CD4-positive, alpha-beta T cell treated with Interferon alpha-2 for 1 hour (primary cell): Measurements from ENCODE around the gene TOR2A.
A peak's percentile ranks its signal among the peaks of the same experiment; 100 is the strongest.

Experiments
- DNase-seq, 2 donors: peaks; one replicate each; pipeline ENCODE4 v3.0.0-alpha.2; 2020 to 2022

TOR2A gene

GRCh38 chr9:127716412-127716811 lies 18.7 kb downstream of the TOR2A start:
- no peak for DNase-seq

- DNase-seq: peak; percentile 94 to 96
Measured at GRCh38 chr9:127715470-127716337, 19.4 kb downstream of the TOR2A start, which contains the start of the genes PTRH1 and TTC16. Gene PTRH1, minus strand, starts transcription at chr9:127715663. Its CDS starts 24 bp downstream, at chr9:127715639. Gene TTC16, plus strand, starts transcription at chr9:127716079. Its CDS starts 67 bp downstream, at chr9:127716146.

GRCh38 chr9:127714951-127715469 lies 20.1 kb downstream of the TOR2A start:
- DNase-seq: no peak

DNA sequence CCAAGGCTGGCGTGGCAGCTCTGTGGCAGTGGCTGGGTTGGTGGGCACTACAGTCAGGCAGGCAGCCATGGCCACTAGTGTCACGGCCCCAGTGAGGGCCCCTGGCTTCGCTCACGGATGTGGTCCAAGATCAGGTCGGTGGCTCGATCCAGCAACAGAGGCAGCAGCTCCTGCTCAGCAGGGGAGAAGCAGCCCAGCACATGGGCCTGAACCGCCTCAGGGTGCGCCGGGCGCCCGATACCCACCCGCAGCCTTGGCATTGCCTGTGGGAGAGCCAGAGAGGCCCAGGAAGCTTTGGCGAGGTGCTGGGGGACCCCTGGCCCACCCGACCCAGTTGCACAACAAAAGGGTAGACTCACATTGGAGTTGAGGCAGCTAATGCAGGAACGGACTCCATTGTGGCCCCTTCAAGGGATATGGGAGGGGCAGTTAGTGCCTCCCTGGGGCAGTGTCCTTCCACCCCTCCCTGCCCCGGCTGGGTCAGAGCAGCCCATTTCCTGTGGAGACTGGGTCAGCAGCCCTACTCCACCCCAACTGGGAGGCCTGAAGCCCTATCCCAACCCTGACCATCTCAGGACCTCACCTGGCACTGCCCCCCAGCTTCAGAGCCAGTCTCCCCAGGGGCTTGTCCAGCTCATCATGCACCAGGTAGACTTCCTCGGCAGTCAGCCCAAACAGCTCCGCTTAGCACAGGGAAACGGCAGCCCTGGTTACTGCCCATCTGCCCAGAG lies 20.9 kb downstream of the TOR2A start:
- no peak for DNase-seq

DNA sequence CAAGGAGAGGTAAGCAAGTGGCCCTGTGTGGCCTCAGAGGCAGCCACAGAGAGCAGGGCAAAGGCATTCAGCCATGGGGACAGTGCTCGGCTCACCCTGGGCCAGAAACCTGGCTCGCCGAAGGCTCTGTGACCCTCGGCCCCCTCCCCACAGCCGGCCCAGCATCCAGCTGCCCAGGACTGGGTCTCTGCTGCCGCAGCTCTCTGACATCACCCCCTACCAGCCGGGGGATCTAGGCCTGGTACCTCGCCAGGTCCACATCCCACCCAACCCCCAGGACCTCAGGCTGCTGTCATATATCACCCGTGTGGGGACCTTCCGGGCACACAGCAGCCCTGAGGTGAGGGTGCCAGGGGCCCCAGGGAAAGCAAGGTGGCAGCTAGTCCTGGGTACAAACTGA lies 22.2 kb downstream of the TOR2A start:
- no peak for DNase-seq

- DNase-seq: no peak
Measured at GRCh38 chr9:127712371-127712770, 22.7 kb downstream of the TOR2A start.

DNA sequence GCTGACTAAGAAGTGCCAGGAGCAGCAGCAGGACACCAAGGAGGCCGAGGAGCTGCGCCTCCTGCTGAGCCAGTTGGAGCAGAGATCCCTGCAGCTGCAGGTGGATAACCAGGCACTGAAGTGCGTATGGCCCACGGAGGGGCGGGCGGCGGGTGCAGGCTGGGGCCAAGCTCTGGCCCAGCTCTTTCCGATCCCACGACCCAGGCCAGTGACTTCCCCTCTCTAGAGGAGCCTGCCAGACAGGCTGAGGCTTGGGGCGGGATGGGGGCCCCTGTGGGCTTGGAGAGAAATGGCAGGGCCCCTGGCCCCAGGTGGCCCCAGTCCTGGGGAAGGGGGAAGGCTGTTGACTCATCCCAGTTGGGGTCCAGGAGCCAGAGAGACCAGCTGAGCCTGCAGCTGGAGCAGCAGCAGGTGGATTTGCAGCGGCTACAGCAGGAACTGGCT lies 23.2 kb downstream of the TOR2A start:
- DNase-seq: no peak

DNA sequence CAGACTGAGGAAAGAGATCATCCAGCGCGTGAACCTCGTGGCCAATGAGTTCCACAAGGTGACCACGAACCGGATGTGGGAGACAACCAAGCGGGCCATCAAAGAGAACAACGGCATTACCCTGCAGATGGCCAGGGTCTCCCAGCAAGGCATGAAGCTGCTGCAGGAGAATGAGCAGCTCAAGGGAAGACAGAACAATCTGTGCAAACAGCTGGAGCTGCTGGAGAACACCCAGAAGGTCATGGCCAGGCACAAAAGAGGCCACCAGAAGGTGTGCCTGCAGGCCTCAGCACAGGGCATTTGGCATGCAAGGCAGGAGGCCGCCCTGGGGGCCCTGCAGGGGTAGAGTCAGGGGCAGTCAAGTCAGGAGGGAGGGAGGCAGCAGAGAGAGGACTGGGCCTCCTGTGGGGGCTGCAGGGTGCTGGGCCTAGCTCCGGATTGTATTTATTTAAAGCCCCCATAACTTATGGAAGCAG lies 23.8 kb downstream of the TOR2A start:
- peak in 1 of 2 donors; percentile 27 for DNase-seq

DNA sequence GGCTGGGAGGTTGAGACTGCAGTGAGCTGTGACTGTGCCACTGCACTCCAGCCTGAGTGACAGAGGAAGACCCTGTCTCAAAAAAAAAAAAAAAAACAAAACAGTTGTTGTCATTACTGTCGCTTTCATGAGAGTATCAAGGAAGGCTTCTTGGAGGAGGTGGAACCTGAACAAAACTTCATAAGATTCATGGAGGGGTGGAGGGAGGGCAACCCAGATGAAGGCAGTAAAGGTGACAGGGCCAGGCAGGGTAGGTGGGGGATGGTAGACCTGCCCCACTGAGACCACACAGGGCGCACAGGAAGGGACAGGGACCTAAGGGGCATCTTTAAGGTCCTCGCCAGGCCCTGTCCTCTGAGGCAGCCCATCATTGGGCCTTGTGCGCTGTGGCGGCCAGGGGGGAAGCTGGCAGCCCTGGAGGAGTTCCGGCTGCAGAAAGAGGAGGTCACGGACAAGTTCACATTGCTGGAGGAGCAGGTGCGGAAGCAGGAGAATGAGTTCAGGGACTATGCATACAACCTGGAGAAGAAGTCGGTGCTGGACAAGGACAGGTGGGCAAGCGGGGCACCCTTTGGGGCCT lies 24.8 kb downstream of the TOR2A start:
- DNase-seq: no peak

DNA sequence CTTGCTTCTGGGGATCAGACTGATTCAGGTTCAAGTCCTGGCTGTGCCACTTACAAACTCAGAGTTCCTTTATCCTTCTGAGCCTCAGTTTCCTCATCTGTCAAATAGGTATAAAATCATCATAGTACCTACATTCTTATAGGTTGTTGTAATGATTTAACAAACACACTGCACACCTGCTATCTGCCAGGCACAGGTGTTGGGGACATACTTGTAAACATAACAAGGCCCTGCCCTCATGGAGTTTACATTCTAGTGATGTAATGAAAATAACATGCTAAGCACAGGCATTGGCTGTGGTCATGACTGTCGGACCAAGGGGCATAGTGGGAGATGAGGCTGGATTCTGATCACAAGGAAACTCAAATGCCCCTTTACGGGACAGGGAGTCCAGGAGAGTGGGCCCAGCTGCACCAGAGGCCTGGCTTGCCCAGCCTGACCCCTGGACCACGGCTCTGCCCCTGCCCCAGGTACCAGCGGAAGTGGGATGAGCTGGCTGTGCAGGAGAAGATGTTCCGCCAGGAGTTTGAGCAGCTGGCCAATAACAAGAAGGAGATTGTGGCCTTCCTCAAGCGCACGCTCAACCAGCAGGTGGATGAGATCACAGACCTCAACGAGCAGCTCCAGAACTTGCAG lies 26.0 kb downstream of the TOR2A start:
- DNase-seq: no peak

DNA sequence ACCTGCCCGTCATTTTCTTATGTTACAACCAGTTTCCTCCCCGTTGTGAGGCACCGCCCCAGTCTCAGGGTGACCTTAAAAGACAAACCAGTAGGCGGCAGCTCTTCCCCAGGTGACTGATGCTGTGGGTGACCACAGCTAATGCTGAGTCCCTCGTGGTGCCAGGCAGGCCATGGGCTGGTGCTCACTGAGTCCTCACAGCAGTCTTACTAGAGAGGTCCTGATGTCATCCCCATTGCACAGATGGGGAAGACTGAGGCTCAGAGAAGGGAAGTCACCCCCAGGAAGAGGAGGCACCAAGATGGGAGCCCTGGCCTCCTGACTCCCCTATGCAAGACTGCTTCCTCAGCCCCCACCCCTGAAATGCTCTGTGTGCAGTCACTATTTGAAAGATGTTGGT lies 27.3 kb downstream of the TOR2A start:
- peak; percentile 41 to 76 for DNase-seq

GRCh38 chr9:127706836-127707241 lies 28.3 kb downstream of the TOR2A start, which contains the start of gene CFAP157:
Gene CFAP157, plus strand, starts transcription at chr9:127706988. Its CDS starts 44 bp downstream, at chr9:127707032.
- DNase-seq: no peak

GRCh38 chr9:127705577-127706379 lies 29.3 kb downstream of the TOR2A start:
- no peak for DNase-seq

GRCh38 chr9:127703289-127703946 lies 31.7 kb downstream of the TOR2A start:
- DNase-seq: no peak

- DNase-seq: no peak
Measured at GRCh38 chr9:127700594-127701255, 34.4 kb downstream of the TOR2A start.

DNA sequence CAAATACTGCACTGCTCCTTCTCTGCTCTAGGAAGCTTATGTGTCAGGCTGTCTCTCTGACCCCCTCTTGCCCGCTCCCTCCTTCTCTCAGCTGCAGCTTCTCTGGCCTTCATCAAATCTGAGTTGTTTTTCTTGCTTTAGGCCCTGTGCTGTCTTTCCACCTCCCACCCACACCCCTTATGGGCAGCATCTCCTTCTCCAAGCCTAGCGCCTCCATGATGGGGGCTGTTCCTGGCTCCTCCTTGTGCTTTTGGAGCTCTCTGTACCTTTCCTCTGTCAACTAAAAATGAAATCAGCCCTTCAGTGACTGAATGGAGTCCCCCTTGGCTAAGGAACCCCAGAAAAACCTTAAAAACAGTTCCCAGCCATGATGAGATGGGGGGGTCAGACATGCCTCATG lies 35.0 kb downstream of the TOR2A start:
- DNase-seq: no peak

GRCh38 chr9:127698985-127699670 lies 36.0 kb downstream of the TOR2A start:
- peak; percentile 92 to 93 for DNase-seq

DNA sequence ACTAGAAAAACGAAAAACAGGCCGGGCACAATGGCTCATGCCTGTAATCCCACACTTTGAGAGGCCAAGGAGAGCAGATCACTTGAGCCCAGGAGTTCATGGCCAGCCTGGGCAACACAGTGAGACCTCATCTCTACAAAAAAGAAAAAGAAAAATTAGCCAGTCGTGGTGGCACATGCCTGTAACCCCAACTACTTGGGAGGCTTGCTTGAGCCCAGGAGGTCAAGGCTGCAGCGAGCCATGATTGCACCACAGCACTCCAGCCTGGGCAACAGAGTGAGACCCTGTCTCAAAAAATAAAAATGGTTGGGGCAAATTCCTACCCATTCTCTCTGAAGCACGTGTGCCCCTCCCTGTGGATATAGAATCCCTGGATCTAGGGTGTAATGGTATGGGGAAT lies 36.7 kb downstream of the TOR2A start:
- no peak for DNase-seq

GRCh38 chr9:127697575-127697974 lies 37.5 kb downstream of the TOR2A start:
- DNase-seq: no peak
